M059J (cell line): ENCODE data around the gene RFLNA. TPM values are rescaled to one million over a fixed set of nuclear protein-coding genes. Genes with fewer than 3 reads are reported as not detected.

Experiments used
- DNase-seq: peaks from one replicate; pipeline ENCODE4 v3.0.0-alpha.2; 2012; ENCODE audit warnings: low read depth
- total RNA-seq: library from RNA; depleted of rRNA; stranded (reverse); fragments of >200 nt; shearing (Covaris generic); gene quantifications from 2 replicates; pipeline ENCODE4 v1.2.3, GENCODE V29; 2014

The RFLNA gene
- total RNA-seq, 1 experiment from 2014 or later: 3.8 TPM

DNA sequence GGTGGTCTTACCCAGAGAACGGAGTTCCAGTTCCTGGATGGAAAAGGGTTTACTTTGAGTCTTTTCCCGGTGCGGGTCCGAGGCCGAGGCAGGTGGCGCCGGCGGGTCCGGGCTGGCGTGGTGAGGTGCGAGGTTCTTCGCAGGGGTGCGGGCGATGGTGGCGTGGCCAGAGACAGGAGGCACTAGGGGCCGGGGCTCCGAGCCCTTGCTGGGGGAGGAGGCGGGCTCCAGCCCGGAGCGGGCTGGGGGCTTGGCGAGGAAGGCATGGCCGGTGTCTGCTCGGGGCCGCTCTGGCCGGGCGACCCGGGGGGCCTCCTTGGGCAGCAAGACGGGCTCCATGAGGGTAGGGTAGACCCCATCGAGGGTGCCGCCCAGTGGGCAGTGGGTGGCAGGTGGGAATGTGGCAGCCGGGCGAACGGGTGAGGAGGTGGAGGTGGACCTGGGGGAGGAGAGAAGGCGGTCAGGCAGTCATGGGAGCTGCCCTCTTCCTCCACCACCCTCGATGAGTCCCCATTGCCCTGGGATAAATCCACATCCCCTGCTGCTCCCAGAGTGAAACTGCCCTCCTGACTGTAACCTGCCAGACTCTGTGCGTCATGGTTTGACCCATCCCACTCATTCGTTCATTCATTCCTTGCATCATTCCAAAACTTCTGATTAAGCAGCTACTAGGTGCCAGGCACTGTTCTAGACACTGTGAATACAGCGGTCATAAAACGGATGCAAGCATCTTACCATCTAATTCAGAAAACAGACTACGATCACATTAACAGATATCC lies 42.0 kb downstream of the RFLNA start:
- DNase-seq: no peak

- DNase-seq: no peak
These were observed 42.7 kb downstream of the RFLNA start for GRCh38 chr12:124337622-124338021.

- peak; percentile 30 for DNase-seq
These were observed 43.6 kb downstream of the RFLNA start for GRCh38 chr12:124338448-124338847.

- no peak for DNase-seq
These were observed 44.1 kb downstream of the RFLNA start for GRCh38 chr12:124338876-124339603.

GRCh38 chr12:124340080-124340900 lies 45.4 kb downstream of the RFLNA start:
- DNase-seq: no peak

DNA sequence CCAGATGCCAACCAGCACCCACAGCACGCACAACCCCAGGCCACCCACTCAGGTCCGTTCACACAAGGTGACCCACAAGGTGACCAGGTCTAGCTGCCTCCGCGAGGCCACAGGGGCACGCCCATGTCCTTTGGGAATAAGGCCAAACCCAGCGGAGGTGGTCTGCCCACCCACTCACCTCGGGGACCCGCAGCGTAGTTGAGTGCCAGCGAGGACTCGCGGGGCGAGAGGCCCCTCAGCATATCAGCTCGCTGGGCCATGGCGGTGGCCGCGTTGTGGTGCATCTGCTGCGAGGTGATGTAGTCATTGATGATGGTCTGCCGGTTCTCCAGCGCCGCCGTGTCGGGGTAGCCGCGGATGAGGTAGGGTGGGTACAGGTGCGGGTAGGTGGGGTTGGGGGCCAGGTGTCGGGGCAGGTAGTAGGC lies 46.8 kb downstream of the RFLNA start:
- no peak for DNase-seq

GRCh38 chr12:124344022-124344421 lies 49.1 kb downstream of the RFLNA start:
- DNase-seq: no peak

DNA sequence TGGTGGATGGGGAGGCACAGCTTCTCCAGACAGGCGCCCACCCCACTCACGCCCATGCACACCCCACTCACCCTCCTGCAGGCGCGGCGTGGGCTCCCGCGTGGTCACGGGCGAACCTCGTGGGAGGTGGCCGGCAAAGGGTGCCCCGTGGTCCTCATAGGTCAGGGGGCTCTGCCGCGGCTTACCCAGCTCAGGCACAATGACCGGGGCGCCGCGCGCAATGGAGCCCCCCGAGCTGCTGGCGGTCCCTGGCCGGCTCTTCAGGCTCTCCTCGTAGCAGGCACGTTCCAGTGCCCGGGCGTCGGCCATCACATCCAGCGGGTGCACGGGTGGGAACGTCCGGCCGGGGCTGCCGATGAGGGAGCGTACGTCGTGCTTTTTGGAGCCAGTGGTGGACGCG lies 49.6 kb downstream of the RFLNA start:
- DNase-seq: no peak

DNA sequence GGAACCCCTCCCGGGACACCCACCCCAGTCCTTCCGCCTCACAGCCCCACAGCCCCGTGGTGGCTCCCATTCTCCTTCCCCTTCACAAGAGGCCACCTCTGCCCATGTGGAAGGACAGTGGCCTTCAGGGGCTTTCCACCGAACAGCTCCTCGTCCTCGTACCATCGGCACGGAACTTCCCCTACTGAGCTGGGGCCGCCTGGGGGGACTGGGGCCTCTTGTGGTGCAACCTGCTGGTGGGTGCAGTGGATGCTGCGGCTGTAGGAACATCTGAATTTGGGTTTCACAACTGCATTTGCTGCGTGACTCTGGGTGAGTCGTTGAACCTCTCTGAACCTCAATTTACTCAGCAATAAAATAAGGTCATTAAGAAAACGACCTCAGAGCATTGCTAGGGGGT lies 50.9 kb downstream of the RFLNA start:
- DNase-seq: no peak

GRCh38 chr12:124346425-124347168 lies 51.7 kb downstream of the RFLNA start:
- DNase-seq: no peak

GRCh38 chr12:124347335-124347734 lies 52.4 kb downstream of the RFLNA start:
- no peak for DNase-seq

GRCh38 chr12:124347805-124348658 lies 53.1 kb downstream of the RFLNA start:
- DNase-seq: no peak

DNA sequence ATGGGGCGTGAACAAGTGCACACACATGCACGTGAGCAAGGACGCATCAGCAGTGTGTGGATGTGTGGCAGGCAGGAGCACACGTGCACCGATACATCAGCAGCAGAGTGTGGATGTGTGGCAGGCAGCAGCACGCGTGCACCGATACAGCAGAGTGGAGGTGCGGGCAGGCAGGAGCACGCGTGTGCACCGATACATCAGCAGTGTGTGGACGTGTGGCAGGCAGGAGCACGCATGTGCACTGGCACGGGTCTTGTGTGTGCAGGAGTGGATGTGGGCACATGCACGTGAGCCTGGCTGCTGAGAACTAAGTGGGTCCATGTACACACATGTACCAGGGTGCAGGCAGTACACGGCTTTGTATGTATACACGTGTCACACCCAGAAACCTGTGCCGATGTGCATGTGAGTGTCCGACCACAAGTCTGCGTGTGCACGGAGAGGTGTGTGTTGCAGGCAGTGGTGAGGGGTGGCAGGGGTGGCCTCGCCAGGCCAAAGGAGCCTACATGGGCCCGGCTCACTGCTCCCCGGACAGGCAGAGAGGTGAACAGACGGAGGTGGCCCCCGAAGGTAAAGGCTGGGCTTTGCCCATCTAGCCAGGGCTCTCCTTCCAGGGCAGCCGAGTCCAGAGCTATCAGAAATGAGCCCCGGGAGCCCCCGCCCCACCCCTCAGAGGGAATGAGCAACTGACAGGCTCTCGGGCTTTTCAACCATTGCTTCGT lies 53.9 kb downstream of the RFLNA start:
- no peak for DNase-seq

DNA sequence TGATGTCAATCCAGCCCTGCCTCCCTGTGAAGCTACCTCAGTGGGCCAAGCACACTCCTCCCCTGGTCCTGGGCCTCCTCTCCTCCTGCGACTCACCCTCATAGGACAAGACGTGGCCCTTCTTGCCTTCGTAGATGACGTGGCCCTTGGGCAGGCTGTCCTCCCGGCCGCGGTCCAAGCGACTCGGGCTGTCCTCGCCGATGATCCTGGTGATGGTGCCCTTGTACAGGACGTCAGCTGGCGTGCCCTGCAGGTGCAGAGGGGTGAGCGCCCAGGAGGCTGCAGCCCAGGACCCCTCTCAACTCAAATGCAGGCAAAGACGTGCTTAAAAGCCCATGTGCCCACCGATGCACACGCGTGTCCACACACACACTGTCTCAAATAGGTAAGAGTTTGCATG lies 55.6 kb downstream of the RFLNA start:
- DNase-seq: no peak

- DNase-seq: no peak
These were observed 56.5 kb downstream of the RFLNA start for GRCh38 chr12:124351422-124351821.

DNA sequence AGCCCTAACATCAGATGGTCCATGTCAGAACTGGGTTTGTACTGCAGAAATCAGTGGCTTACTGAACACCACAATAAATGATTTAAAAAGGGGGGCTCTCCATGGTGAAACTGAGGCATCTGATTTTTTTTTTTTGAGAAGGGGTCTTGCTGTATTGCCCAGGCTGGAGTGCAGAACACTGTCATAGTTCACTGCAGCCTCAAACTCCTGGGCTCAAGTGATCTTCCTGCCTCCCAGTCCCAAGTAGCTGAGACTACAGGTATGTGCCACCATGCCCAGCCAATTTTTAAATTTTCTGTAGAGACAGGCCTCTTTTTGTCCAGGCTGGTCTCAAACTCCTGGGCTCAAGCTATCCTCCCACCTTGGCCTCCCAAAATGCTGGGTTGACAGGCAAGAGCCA lies 57.4 kb downstream of the RFLNA start:
- DNase-seq: no peak

DNA sequence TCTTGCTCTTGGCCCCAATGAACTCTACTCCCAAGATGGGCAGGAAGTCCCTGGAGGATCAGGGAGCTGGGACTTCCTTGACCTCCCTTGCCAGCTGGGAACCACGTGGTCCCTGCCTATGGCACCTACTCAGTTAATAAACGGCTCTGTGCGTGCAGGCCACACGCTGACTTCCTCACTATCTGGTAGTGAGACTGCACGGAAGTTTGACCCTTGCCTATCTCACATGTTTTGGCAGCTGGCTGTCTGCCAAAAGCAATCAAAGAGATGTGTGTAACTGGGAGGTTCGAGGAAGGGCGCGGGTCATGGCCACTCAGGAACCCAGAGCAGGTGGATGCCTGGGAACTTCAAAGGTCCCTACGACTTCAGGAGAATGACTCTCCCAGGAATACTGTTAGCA lies 57.9 kb downstream of the RFLNA start:
- DNase-seq: no peak

DNA sequence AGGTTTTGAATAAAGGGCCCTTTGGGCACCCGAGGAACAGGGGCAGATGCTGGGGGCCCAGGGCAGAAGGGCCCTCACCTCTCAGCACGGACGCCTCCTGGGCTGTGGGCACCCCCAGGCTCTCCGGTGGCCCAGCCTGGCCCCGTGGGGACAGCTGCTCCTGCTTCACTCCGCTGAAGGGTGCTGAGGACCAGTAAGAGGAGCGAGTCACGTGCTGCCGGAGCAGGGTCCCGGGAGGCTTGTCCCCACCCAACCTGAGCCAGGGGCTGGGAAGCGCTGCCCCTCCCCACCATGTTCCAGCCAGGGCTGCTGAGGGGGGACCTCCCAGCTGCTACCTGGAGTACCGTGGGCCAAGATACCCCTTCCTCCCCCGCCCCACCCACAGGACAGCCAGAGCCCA lies 59.5 kb downstream of the RFLNA start:
- no peak for DNase-seq

DNA sequence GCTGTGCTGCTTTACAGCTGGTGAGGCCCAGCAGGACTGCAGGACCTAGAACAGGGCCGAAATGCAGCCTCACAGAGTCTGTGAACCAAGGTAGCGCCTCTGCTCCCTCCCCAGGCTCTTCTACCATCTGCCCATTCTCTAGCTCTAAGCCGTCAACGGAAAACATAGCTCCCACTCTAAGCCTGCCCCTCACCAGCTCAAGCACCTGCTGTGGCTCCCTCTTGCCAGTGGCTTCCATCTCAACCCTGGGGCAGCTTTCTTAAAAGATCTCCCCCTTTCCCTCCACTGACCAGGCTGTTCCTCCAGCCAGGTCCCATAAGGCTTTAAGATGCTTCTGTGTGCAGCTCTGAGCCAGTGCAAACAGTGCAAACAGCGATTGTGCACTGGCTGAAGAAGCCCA lies 61.3 kb downstream of the RFLNA start:
- DNase-seq: no peak

DNA sequence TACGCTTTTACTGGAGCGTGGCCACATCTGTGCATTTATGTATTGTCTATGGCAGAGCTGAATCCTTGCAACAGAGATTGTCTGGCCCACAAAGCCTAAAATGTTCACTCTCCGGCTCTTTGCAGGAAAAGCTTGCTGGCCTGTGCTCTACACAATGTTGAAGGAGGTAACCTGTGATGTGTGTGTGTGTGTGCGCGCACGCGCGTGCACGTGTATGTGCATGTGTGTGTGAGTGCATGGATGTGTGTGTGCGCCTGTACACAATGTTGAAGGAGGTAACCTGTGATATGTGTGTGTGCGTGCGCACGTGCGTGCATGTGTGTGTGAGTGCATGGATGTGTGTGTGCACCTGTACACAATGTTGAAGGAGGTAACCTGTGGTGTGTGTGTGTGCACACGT lies 62.7 kb downstream of the RFLNA start:
- DNase-seq: no peak
